ENCODE results near the gene RNF26.

RNF26 gene

DNA sequence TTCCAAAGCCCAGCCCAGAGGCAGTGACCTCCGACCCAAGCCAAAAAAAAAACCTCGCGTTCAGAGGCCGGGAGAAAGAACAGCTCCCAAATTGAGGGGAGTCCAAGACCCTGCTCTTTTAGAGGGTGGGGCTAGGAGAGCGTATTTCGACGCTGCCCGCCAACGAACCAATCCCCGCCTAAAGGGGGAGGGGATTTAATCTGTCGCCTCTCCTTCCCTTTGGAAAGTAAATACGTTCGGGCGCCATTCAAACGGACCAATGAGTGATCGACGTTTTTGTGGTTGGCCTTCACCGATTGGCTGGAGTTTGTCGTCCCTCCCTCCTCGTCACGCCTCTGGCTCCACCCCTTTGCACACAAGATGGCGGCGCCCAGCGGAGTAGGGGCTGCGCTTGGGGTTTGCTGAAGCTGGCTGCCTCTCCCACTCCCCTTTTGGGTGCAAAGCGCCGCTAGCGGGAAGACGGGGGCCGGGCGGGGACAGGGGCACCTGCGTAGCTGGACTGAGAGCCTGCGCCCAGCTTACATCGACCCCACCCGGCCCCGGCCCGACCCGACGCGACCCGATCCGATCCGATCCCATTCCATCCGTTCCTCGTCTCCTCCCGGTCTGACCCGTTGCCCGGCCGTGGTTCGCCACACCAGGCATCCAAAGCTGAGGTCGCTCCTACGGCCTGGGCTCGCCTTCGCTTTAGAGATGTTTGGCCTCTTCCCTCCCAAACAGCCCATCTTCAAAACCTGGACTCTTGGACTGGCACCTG, at the start of gene RNF26:
Gene RNF26, plus strand, starts transcription at position 354 of the 757 bp plus-strand sequence. CDS start 596 bp downstream, outside the sequence.
- peak; percentile 68 to 88 (median 78) for DNase-seq

DNA sequence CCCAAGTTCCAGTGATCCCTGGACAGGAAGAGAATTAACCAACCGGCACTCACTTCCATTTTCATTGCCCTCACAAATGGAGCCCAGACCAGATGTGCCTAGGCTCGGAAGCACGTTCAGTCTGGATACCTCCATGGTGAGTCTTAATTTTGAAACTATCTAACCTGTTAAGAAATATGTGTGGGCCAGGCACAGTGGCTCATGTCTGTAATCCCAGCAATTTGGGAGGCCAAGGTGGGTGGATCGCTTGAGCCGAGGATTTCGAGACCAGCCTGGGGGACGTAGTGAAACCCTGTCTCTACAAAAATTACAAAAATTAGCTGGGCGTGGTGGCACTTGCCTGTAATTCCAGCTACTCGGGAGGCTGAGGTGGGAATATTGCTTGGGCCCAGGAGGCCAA, 48.9 kb upstream of the RNF26 start:
- no peak for DNase-seq

DNA sequence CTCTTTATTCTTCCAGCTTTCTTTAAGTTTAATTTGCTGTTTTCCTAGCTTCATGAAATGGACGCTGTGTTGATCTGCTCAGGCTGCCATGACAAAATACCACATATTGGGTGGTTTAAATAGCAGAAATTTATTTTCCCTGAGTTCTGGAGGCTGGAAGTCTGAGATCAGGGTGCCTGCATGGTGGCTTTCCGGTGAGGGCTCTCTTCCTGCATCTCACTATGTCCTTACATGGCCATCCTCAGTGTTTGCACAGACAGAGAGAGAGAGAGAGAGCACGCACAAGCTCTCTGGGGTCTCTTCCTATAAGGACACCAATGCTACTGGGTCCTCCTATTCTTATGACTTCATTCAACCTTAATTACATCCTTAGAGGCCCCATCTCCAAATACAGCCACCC, 46.1 kb upstream of the RNF26 start:
- no peak for DNase-seq

DNA sequence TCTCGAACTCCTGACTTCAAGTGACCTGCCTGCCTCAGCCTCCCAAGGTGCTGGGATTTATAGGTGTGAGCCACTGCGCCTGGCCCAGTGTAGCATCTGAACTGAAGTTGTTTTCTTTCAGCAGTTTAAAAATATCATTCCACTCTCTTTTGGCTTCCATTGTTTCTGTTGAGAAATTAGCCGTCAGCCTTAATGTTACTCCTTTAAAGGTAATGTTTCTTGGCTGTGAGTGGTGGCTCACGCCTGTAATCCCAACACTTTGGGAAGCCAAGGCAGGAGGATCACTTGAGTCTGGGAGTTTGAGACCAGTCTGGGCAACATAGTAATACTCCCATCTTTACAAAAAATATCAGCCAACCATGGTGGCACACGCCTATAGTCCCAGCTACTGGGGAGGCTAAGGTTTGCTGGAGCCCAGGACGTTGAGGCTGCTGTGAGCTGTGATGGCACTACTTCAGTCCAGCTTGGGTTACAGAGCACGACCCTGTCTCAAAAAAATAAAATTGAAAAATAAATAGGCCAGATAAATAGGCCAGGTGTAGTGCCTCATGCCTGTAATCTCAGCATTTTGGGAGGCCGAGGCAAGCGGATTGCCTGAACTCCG, 43.3 kb upstream of the RNF26 start:
- no peak for DNase-seq

DNA sequence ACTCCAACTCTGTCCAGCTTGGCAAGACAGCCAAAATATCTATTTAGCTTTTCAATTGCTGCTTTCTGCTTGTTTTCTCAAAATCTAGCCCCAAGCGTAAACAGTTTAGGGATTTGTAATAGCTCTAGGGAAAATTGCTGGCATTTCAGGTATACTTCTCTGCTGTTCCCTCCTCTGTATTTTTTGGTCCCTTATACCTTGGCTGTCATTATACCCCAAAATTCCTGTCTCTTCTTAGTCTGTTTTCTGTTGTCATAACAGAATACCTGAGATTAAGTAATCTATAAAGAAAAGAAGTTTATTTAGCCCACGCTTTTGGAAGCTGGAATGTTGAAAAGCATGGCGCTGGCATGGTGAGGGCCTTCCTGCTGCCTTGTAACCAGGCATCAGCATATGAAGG, 40.9 kb upstream of the RNF26 start:
- DNase-seq = no peak

DNA sequence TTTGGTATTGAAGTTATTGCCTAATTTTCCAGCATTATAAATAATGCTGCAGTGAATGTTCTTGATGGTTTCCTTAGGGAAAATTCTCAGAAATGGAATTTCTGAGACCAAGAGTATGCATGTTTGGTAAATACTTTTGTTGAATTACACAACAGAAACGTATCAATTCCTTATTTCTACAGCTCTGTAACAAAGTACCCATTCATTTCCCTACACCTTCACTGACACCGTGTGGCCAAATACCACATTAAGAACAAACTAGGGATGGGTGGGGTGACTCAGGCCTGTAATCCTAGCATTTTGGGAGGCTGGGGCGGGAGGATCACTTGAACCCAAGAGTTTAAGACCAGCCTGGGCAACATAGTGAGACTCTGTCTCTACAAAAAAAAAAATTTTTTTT, 39.1 kb upstream of the RNF26 start:
- DNase-seq = no peak

DNA sequence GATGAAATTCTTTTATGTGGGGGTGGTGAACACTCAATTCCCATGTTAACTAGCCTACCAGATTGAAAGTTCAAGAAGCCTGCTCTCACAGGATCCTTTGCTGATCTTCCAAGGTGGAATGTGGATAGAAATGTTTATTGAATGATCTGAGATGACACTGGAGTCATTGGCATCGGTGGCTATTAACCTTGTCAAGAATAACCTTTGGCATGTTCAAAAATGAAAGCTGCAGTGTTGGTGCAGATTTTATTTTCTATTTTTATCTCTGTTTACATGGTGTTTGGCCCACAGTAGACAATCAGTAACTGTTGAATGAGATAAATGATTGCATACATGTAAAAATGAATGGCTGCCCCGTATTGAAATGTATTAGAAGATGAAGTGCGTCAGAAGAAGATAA, 36.4 kb upstream of the RNF26 start:
- DNase-seq = no peak

DNA sequence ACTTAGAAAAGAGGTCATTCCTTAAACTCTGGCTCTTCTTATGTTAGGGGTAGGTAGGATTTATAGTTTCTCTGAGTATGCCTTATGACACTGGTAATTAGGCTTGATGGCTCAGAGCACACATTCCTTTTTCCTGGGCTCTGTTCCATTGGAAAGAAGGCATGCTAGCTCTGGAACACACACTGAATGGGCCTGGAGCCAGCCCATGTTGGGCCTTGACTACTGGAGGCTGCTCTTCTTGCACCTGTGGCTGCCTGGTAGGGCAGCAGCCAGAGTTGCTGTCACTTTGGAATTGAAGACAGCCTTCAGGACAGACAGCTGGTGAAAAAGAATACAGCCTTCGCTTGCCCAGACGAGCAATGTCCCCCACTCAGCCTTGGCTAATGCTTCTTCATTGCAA, 35.6 kb upstream of the RNF26 start:
- no peak for DNase-seq

DNA sequence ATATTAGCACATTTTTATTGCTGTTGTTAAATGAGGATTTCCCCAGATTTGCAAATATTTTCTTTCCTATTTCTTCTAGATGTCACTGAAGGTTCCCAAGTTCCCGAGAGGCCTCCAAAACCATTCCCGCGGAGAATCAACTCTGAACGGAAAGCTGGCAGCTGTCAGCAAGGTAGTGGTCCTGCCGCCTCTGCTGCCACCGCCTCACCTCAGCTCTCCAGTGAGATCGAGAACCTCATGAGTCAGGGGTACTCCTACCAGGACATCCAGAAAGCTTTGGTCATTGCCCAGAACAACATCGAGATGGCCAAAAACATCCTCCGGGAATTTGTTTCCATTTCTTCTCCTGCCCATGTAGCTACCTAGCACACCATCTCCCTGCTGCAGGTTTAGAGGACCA, 34.9 kb upstream of the RNF26 start:
- DNase-seq = no peak

DNA sequence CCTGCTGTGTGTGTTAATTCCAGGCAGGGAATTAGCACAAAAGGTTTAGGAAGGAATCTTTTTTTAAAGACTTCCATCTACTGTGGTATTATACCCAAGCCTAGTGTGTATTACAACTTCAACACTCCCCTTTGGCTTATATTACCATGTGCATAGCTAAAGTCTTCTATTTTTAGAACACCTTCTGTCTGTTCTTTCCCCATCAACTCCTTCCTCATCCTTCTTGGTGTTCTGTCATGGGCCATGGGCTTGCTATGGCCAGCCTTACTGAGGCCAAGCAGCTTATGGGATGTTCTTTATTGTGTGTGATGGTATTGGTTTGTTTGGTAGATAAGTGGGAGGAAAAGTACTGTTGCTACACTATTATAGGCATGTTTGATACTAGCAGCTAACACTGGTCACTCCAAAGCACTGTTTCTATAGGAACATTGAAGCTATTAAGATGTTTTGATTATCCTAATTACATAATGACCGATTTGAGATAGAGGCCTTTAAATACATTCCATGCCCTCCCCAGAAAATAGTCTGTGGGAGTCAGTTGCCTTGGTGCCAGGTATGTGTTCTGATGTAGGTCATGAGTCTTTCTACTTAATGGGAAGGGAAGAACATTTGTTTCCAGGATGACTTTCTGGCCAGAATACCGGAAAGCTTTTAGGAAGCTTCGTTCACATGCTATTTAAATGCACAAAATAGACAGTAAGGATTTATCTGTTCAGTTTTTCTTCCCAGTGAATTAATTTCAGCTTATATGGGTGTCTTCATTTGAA, 33.9 kb upstream of the RNF26 start:
- no peak for DNase-seq

DNA sequence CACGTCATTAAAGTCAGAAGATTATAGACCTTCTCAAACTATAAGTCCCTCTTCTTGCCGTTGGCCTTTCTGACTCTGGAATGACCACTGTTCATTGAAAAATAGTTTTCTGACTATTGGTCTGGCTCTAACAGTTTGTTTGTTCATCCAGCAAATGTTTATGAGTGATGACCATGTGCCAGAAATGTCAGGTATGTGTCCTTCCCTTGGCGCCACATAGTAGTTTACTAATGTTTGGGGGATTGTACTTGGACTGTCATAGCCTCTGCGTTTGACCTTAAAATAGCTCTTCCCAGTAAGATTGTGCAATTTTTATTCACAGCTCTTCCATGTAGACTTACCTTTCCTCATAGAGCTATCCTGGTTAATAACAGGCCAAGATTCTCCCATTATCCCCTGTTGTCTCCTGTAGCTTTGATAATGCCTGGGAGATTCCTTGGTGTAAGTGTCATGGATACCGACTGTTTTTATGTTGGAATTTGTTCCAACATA, 31.1 kb upstream of the RNF26 start:
- no peak for DNase-seq

DNA sequence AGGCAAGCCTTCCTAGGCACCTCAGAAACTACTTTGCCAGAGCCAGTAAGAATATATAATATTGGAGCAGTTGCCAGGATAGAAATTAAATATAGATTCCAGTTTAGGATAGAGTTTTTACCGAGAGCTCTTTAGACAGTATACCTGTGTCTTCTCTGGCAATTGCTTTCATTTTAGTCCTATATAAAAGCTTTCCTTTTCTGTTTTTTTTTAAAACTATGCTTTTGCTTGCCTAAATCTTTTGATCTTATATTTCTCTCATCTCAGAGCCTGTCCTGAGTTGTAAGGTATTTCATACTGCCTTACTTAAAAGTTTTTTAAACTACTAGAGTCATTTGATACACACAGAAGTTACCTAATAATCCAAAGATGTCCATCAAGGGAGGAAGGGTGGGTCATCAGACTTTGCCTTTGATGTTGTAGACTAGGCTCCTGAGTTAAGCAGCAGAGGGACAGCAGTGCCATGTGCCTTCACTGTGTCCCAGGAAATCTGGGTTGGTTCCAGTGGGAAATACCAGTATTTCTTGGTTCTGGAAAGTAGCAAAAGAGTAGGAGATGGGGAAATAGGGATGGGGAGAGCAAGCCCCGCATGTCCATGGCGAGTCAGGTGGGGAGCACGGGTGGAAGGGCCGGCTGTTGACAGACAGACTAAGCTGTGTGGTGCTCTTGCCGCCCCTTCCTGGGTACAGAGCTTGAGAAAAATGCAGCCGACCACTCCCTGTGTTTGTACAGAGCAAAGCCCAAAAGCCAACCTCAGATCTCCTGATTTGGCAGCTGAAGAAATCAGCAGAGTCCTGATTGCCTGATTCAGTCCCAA, 28.6 kb upstream of the RNF26 start:
- DNase-seq = no peak

DNA sequence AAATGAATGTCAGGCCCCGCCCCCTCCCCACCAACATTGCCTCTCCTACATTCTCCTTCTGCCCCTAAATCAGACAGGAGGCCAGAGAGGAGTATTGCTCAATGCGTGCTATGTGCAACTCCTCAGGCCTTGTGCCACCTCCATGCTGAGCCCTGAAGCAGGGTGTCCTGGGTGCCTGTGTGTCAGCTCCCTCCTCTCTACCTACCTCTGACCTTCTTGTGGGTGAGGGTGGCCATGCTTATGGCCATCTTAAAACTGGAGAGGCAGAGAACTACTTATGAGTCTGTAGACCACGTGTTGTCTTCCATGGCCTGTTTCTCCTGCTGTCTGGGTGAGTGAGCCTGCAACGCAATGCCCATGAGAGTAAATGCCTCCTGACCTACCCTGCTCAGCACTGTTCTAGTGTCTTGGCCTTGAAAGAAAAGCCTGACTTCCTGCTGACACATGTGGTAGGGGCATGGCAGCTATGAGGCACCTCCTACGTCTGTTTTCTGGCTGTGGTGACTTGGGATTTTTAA, 27.9 kb upstream of the RNF26 start:
- peak in 2 of 4 experiments; percentile 21 to 25 for DNase-seq

DNA sequence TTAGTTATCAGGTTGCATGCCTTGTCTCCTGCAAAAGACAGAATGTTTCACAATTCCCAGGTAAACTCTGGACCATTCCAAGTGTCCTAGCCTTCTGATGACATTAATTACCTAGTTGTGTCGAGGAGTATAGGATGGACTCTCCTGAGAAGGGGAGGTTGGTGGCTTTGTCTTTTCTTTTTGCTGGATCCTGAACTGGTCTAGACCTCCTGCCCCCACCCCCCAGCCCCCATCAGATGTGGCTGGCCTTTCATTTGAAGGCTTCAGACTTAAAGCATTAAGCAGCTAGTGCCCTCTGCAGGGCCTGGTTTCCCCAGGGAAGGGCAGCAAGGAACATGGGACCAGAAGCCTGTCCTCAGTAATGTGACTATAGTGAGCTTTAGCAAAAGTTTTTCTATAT, 27.1 kb upstream of the RNF26 start:
- DNase-seq = no peak

DNA sequence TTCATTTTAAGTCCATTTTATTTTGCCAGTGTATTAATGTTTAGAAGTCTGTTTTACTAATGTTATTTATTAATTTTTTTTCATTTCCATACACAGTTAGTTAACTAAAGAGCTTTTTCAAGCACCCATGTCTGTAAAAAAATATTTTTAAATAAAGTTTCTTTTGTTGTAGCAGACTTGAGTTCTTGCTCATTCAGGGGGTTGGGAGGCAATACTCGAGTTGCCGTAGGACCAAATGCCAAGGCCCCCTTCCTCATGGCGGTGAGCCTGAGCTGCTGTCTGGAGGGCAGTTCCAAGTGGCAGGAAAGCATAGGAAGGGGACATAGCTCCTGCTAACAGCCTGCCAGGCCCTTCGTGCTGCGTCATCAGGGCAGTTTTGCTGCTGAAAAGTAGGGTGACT, 26.4 kb upstream of the RNF26 start:
- no peak for DNase-seq

DNA sequence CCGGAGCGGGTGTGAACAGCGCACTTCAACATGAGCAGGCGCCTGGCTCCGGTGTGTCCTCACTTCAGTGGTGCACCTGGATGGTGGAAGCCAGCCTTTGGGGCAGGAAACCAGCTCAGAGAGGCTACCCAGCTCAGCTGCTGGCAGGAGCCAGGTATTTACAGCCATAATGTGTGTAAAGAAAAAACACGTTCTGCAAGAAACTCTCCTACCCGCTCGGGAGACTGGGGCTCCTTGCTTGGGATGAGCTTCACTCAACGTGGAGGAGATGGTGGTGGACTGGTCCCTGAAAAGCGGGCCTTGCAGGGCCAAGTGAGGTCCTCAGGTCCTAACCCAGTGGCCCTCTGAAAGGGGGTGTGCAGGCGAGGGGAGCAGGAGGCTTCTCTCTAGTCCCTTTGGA, 24.9 kb upstream of the RNF26 start:
- DNase-seq = no peak

DNA sequence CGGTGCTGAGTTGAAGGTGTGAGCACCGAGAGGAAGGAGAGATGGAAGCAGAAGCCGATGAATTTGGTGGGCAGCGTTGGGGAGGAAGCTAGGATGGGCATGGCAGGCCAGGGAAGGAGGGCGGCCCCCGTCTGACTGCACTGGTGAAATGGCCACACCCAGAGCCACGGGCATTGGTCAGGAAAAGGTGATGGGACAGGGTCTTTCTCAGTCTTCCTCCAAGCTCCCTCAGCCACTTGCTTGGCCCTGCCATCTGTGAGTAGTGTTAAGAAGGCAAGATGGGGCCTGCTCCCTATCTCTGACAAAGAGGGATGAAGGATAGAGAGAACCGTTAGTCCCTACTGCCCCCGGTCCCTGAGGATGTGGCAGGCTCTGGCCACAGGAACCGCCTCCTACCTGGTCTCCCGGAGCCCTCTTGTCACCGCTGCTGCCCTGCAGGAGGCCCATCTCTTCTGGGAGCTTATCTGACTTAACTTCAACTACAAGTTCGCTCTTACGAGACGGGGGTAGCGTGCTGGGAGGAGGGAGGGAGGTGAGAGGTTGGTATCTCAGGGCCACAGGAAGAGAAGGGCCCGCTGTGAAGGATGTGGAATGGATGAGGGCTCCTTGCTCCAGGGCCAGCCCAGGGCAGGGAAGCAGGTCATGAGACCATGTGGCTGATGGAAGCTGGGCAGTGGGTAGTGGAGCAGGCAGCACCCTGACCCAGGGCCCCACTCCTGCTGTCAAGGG, 24.2 kb upstream of the RNF26 start:
- no peak for DNase-seq

DNA sequence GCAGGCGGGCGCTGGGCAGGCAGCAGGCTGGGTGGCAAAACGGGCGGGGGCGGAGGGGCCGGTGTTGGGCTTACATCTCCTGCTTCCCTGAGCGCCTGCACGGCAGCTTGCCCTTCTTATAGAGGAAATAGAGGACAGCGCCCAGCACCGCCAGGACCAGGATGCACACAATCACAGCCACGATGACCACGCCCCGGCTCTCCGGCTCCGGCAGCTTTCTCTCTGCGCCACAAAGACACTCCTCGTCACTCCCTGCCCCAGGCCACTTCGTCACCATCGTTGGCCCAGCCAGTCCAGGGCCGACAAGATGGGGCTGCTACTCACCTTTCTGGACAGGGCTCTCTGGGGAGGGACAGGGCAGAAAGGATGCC, 23.7 kb upstream of the RNF26 start:
- no peak for DNase-seq

DNA sequence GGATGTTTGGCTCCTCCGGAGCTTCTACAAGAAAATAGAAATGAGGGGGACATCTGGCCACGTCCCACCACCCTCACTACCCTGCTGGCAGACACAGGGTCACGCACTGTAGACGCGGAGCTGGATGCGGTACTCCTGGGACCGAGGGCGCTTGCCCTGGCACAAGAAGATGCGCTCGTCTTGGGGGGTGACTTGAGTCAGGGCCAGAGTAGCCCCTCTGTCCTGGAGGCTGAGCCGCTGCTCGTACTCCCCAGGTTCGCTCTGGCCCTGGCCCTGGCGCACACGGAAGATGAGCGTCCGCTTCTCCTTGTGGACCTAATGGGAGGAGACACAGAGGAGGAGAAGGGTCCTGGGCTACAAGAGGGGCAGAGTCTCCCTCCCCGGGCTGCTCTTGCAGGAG, 19.6 kb upstream of the RNF26 start:
- no peak for DNase-seq

DNA sequence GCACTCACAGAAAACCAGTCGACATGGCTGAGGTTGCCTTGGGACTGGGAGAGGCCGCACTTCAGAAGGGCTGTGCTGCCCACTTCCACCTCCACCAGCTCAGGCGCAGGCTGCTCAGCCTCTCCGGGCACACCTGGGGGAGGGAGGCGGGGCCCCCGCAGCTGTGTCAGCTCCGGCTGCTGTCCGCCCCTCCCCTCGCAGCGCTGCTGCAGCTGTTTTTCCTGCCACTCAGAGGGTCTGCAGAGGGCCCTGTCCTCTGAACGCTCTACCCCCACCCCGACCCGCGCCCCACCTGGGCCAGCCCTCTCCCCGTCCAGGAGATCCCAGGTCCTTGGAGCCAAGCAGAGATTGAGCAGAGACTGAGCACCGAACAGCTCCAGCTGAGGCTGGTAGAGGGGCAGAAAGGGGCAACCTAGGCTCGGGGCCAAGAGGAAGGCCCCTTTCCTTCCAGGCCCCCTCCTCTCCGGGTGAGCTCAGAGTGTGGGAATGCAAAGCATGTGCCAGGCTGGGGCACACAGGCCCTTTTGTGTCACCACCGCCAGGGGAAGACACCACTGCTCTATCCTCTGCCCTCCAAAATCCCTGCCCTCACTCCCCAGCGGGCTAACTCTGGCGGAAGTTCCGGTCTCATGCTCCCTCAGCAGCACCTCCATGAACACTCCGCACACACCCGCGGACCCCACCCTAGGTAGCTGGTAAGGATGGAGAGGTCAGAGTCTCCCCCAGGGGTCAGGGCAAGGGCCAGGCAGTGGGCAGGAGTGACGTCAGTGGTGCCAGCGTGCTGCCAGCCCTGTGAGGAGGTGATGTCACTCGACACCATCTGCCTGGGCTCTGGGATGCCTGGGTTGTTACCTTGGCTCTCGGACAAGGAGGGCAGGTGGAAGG, 19.0 kb upstream of the RNF26 start:
- DNase-seq = peak in 2 of 4 experiments; percentile 21 to 58

All from activated naive CD4-positive, alpha-beta T cell (primary cell).